Measurements from ENCODE around the gene TAS1R3. TPM values are rescaled to one million over a fixed set of nuclear protein-coding genes. Genes with fewer than 3 reads are reported as not detected.
A peak's percentile ranks its signal among the peaks of the same experiment; 100 is the strongest.
"Not testable (repeated sequence)": the region's sequence is repeated elsewhere in the genome, so short reads cannot be mapped to it uniquely, and the experiment has no call there.

The TAS1R3 gene
- total RNA-seq, 1 donor from 2014 or later: 0.93 TPM

DNA sequence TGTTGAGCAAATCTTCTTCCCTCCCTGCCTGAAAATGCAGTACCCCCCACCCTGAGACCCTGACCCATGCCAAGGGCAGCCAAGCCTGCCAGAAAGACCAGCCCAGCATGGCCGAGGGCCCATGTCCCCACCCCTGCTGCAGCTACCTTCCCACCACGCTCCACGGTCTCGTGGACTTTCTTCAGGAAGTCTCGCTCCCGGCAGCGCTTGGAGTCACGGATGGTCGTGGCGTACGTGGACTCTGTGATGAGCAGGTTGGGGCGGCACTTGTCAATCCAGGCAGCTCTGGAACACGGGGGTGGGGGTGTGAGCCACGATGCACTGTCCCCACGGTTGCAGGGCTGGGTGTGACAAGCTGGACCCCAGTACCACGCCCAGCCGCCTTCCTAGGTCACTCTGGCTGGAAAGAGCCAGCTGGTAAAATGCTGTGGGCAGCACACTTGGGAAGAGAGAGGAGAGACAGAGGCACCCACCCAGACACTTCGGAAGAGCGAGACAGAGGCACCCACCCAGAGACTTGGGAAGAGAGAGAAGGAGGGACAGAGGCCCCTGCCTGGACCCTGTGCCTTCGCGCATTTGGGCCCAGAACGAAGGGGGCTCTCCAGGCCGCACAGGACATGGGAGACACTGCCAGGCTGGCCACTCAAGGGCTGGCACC, 16.3 kb upstream of the TAS1R3 start:
- Histone ChIP-seq H3K27ac (replicated peaks) (no peak overlapping the region), H3K9me3 (replicated peaks) (no peaks in the 10 kb centered on the region), H3K36me3 (peaks cover 95% of the 10 kb centered on the region), H3K4me1 (peaks cover 28% of the 10 kb centered on the region), H3K4me3 (no peak overlapping the region), H3K27me3 (ENCODE audit: low read depth) (no peaks in the 10 kb centered on the region)
- TF ChIP-seq, protein P1, sequence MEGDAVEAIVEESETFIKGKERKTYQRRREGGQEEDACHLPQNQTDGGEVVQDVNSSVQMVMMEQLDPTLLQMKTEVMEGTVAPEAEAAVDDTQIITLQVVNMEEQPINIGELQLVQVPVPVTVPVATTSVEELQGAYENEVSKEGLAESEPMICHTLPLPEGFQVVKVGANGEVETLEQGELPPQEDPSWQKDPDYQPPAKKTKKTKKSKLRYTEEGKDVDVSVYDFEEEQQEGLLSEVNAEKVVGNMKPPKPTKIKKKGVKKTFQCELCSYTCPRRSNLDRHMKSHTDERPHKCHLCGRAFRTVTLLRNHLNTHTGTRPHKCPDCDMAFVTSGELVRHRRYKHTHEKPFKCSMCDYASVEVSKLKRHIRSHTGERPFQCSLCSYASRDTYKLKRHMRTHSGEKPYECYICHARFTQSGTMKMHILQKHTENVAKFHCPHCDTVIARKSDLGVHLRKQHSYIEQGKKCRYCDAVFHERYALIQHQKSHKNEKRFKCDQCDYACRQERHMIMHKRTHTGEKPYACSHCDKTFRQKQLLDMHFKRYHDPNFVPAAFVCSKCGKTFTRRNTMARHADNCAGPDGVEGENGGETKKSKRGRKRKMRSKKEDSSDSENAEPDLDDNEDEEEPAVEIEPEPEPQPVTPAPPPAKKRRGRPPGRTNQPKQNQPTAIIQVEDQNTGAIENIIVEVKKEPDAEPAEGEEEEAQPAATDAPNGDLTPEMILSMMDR (IDR thresholded peaks at IDR 0.05; ENCODE audit: borderline replicate concordance): no peak
- intact Hi-C loops (cut with micrococcal nuclease): no loop called here
- DNase-seq: no peak

DNA sequence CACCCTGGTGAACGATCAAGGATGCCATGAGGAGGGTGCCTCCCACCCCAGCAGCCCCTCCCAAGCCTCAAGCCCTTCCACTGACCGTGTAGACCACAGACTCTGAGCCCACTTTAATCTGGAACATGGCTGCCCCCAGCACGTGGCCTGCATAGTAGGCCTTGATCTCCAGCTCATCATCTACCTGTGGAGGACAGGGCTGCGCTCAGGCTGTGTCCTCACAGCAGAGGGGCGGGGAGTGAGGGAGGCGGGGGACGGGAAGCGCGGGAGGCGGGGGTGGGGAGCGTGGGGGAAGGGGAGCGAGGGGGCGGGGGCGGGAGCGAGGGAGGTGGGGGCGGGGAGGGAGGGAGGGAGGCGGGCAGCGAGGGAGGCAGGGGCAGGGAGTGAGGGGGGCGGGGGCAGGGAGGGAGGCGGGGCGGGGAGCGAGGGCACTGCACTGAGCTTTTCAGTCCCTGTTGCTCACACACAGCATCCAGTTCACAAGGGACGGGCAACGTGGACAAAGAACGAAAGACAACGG, 15.6 kb upstream of the TAS1R3 start:
- H3K4me3 ChIP-seq: no peak overlapping the region
- H3K9me3 ChIP-seq (replicated peaks): no peaks in the 10 kb centered on the region
- DNase-seq: no peak
- H3K4me1 ChIP-seq: peaks cover 32% of the 10 kb centered on the region
- no peak overlapping the region for H3K27ac ChIP-seq (replicated peaks)
- no peaks in the 10 kb centered on the region for H3K27me3 ChIP-seq (ENCODE audit: low read depth)
- intact Hi-C loops (cut with micrococcal nuclease): no loop called here
- peaks cover 95% of the 10 kb centered on the region for H3K36me3 ChIP-seq
- TF ChIP-seq, protein P1 (IDR thresholded peaks at IDR 0.05; ENCODE audit: borderline replicate concordance): no peak

DNA sequence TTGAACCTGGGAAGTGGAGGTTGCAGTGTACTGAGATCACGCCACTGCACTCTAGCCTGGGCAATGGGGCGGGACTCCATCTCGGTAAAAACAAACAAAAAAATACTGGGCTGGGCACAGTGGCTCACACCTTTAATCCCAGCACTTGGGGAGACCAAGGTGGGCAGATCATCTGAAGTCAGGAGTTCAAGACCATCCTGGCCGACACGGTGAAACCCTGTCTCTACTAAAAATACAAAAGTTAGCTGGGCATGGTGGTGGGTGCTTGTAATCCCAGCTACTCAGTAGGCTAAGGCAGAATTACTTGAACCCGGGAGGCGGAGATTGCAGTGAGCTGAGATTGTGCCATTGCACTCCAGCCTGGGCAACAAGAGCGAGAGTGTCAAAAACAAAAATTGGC, 14.9 kb upstream of the TAS1R3 start:
- intact Hi-C loops (cut with micrococcal nuclease); H3K9me3 ChIP-seq (replicated peaks); DNase-seq; H3K4me3 ChIP-seq; H3K27ac ChIP-seq (replicated peaks); H3K27me3 ChIP-seq (ENCODE audit: low read depth): not testable (repeated sequence)
- Histone ChIP-seq H3K4me1 (peaks cover 39% of the 10 kb centered on the region), H3K36me3 (peaks cover 93% of the 10 kb centered on the region)

DNA sequence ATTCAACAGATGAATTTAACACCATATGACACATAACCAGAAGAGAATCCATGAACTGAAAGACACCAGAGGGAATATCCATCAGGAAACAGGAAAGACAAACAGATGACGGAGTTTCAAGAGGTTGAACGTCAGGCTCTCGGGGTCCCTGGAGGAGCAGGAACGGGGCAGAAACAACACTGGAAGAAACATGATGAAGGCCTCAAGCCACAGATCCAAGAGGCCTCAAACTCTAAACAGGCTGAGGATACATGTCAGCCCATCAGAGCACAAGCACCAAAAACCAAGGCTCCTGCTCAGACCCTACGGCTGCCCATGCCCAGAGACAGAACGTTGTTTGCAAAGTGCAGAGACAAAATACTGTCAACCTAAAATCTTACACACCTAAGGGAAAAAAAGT, 13.7 kb upstream of the TAS1R3 start:
- Histone ChIP-seq H3K36me3 (peaks cover 81% of the 10 kb centered on the region), H3K4me3 (no peak overlapping the region), H3K27me3 (ENCODE audit: low read depth) (no peaks in the 10 kb centered on the region), H3K9me3 (replicated peaks) (no peaks in the 10 kb centered on the region), H3K4me1 (peaks cover 50% of the 10 kb centered on the region), H3K27ac (replicated peaks) (peak overlapping the region; percentile 81)
- no peak for DNase-seq
- intact Hi-C loops (cut with micrococcal nuclease): no loop called here
- TF ChIP-seq, protein P1 (IDR thresholded peaks at IDR 0.05; ENCODE audit: borderline replicate concordance): no peak

DNA sequence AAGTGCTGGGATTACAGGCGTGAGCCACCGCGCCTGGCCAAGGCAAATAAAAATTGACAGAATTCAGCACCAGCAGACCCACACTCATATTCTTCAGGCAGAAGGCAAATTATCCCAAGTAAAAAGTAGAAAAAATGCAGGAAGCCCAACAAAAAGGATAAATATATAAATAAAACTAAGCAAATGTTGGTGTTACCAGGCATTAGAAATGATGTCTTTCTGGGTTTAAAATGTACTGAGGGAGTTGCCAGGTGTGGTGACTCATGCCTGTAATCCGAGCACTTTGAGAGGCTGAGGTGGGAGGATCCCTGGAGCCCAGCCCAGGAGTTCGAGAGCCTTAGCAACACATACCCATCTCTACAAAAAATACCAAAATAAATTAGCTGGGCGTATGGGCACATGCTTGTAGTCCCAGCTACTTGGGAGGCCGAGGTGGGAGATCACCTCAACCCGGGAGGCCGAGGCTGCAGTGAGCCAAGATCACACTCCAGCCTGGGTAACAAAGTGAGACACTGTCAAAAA, 12.9 kb upstream of the TAS1R3 start:
- H3K27me3 ChIP-seq (ENCODE audit: low read depth): no peaks in the 10 kb centered on the region
- no peaks in the 10 kb centered on the region for H3K9me3 ChIP-seq (replicated peaks)
- intact Hi-C loops (cut with micrococcal nuclease): no loop called here
- peaks cover 73% of the 10 kb centered on the region for H3K36me3 ChIP-seq
- TF ChIP-seq, protein P1 (IDR thresholded peaks at IDR 0.05; ENCODE audit: borderline replicate concordance): no peak
- peaks cover 56% of the 10 kb centered on the region for H3K4me1 ChIP-seq
- no peak overlapping the region for H3K4me3 ChIP-seq
- DNase-seq: peak; percentile 85
- peak overlapping the region; percentile 81 for H3K27ac ChIP-seq (replicated peaks)
